Germinal center (tissue), 1 donor: ENCODE measurements around the gene SLC35F1.
"Not testable (repeated sequence)": the region's sequence is repeated elsewhere in the genome, so short reads cannot be mapped to it uniquely, and the experiment has no call there.

Source experiments
- DNase-seq: peaks from one replicate; pipeline ENCODE4 v3.0.0; 2012; ENCODE audit warnings: mixed read lengths, low spot score

SLC35F1 gene

GRCh38 chr6:117906958-117907600 lies at the start of gene SLC35F1:
Gene SLC35F1 (plus strand): TSS chr6:117907264.
- peak; percentile 45 for DNase-seq

GRCh38 chr6:117858601-117859000 lies 48.5 kb upstream of the SLC35F1 start:
- not testable (repeated sequence) for DNase-seq

- DNase-seq: no peak
Observed at GRCh38 chr6:117861545-117861944, 45.5 kb upstream of the SLC35F1 start.

DNA sequence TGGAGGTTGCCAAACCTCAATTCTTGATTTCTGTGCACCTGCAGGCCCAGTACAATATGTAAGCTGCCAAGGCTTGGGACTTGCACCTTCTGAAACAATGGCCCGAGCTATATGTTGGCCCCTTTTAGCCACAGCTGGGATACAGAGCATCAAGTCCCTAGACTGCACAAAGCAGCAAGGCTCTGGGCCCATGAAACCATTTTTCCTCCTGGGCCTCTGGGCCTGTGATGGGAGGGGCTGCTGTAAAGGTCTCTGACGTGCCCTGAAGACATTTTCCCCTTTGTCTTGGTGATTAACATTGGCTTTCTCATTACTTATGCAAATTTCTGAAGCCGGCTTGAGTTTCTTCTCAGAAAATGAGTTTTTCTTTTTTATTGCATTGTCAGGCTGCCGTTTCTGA lies 40.5 kb upstream of the SLC35F1 start:
- no peak for DNase-seq

GRCh38 chr6:117870486-117871242 lies 36.4 kb upstream of the SLC35F1 start:
- no peak for DNase-seq

GRCh38 chr6:117880824-117881223 lies 26.2 kb upstream of the SLC35F1 start:
- DNase-seq: no peak

GRCh38 chr6:117890172-117890571 lies 16.9 kb upstream of the SLC35F1 start:
- DNase-seq: no peak

- DNase-seq: no peak
Observed at GRCh38 chr6:117906507-117906957, 532 bp upstream of the SLC35F1 start.

- peak; percentile 16 for DNase-seq
Observed at GRCh38 chr6:117907601-117908245, 659 bp downstream of the SLC35F1 start.

DNA sequence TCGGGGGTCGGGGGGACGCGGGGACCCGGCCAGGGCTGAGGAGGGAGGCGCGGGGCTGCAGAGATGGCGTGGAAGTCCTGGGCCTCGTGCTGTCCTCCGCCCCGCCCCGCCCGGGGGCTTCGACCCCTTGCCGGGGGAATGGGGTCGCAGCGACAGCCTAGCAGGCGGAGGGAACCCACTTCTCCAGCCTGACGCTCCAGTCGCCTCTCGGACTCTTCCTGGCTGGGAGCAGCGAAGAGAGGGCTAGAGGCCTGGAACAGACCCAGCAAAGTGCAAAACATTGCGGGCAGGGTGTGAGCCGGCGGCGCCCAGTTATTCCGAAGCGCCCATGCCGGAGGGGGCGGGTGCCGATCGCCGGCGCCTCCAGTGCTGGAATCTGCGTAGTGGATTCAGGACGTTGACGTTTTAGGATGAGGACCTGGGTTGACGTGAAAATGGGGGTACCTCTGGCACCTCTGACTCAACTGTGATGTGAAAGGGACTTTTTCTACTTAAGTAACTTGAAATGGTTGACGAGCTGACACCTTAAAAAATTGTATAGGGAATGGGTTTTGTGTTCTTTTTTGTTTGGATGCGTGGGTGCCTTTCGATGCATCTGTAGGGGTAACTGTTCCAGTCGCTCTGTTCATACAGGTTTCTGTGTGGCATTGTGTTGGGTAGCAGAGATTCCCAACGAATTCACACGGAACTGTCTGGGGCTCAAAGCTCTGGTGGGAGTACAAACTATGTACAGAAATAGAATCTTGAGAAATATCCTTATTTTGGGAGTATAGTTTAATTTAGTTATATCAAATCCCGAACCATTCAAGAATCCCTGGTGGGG lies 1.4 kb downstream of the SLC35F1 start:
- DNase-seq: no peak

GRCh38 chr6:117909638-117910037 lies 2.6 kb downstream of the SLC35F1 start:
- DNase-seq: no peak

GRCh38 chr6:117910549-117910948 lies 3.5 kb downstream of the SLC35F1 start:
- no peak for DNase-seq

DNA sequence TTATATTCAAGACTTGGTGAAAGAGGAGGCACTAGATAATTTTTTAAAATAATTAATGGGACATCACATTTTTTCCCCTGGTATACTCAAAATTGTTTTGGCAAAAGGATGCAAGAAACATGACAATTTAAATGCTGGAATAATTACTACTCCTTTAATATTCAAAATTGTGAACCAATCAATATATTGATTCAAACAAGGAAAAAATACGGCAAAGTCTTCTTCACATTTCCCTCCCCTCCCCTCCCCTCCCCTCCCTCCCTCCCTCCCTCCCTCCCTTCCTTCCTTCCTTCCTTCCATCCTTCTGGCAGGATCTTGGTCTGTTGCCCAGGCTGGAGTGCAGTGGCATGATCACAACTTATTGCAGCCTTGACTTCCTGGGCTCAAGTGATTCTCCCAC lies 4.1 kb downstream of the SLC35F1 start:
- DNase-seq: no peak

- no peak for DNase-seq
Observed at GRCh38 chr6:117911660-117912059, 4.6 kb downstream of the SLC35F1 start.

DNA sequence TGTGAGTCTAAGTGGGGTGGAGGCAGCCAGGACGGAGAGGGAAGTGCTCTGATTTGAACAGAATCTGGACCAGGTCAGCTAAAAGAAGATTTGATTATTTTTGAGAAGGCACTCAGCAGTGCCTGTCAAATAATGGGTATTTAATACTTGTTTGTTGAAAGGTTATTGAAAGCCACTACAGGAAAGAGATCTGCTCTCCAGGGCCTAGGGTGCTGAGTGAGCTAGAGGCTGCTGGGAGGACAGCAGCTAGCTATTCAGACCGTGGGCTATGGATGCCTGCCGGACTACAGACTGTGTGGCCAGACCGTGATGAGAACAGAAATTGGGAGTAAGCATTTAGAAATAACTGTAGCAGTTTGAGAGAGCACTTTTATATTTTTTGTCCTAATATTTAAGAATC lies 8.8 kb downstream of the SLC35F1 start:
- DNase-seq: no peak

GRCh38 chr6:117916483-117916882 lies 9.4 kb downstream of the SLC35F1 start:
- DNase-seq: no peak

GRCh38 chr6:117917176-117917575 lies 10.1 kb downstream of the SLC35F1 start:
- no peak for DNase-seq

- DNase-seq: no peak
Observed at GRCh38 chr6:117918454-117918853, 11.4 kb downstream of the SLC35F1 start.

DNA sequence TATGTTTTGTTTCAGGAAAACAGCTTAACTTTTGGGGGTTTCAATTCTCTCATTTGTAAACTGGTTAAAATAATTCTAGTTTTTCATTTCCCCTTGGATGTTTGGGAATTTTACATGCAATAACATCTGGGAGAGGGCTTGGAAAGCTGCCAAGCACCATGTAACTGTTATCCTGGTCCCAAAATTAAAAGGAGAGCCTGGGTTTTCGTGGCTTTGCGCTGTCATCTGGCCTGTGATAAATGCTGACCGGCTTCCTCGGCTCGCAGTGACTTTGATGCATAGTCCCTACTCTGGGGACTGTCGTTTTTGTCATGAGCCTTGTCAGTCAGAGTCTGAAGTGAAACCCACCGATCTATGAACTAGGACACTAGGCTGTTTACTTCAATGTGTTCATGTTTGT lies 12.2 kb downstream of the SLC35F1 start:
- DNase-seq: no peak

DNA sequence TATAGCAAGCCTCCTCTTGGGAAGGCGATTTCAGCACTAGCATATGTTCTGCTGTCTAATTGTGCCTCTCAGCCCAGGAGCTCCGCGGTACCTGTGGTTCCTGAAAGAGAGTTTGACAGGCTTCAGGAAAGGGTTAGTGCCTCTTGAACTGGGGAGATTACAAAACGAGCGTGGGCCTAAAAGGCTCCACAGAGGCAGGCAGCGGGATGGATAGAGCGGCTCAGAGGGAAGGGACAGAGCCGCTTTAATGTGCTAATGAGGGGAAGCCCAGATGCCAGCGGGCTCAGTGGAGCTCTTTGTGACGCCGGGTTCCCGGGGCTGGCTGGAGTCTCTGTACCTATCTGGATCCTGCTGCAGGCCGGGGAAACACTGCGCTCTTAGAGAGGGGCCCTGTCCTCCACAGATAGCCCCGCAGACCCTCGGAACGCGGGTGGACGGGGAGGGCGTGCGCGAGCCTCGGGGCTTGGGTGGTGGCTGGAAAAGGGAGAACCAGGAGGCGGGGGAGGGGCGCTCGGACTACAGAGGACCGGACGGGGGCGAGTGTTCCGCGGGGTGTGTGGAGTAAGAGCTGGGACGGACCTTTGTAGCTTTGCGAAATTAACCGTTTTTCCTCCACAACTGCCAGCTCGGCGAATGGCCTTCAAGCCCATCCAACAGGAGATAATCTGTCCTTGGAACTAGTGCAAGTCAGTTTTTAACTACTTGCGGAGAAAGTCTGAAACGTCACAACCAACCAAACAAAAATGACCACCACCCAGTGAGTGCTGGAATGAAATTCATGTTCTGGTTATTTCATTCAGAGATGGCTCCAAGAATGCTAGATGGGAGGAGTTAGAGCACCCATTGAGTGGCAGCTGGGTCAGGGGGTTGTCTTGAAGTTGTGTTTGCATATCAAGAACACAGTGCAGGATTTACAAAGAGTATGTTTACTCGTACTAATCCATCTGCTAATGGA lies 13.0 kb downstream of the SLC35F1 start:
- DNase-seq: no peak

- DNase-seq: no peak
Observed at GRCh38 chr6:117924690-117925089, 17.6 kb downstream of the SLC35F1 start.
